HepG2 (cell line): ENCODE results near the gene TLR5. TPM values are rescaled to one million over a fixed set of nuclear protein-coding genes. Genes with fewer than 3 reads are reported as not detected.

Experiments used
- ARNT ChIP-seq: fragments of 450-650 bp; IDR thresholded peaks from 2 replicates; pipeline ENCODE4 v1.6.1; 2017
- ATAD3A ChIP-seq: sonication (generic); formaldehyde crosslinking; IDR thresholded peaks from 2 replicates; pipeline ENCODE4 v1.4.0; 2020; ENCODE audit warnings: missing genetic modification reagents
- CHCHD3 ChIP-seq: sonication (generic); formaldehyde crosslinking; IDR thresholded peaks from 2 replicates; pipeline ENCODE4 v1.8.0; 2022; ENCODE audit warnings: mild to moderate bottlenecking, missing genetic modification reagents, moderate library complexity
- EP300 ChIP-seq, 3 experiments: sonication (generic) in 1 of 3; formaldehyde crosslinking in 1 of 3; IDR thresholded peaks; 2 replicates each; pipeline versions ENCODE4 v1.5.1 to v1.6.1; 2011 to 2020; ENCODE audit warnings: low read depth in 2 of 3, low read length in 2 of 3, borderline replicate concordance in 1 of 3, improper control_type of control experiment in 1 of 3, mild to moderate bottlenecking in 1 of 3, missing genetic modification reagents in 1 of 3, moderate library complexity in 1 of 3
- GZF1 ChIP-seq: sonication (generic); formaldehyde crosslinking; IDR thresholded peaks from 2 replicates; pipeline ENCODE4 v1.5.1; 2020; ENCODE audit warnings: mild to moderate bottlenecking, missing genetic modification reagents
- HIVEP1 ChIP-seq: sonication (generic); formaldehyde crosslinking; IDR thresholded peaks from 2 replicates; pipeline ENCODE4 v1.4.0; 2020; ENCODE audit warnings: mild to moderate bottlenecking, missing genetic modification reagents
- HNRNPLL ChIP-seq: fragments of 200-400 bp; formaldehyde crosslinking; IDR thresholded peaks from 2 replicates; pipeline ENCODE4 v1.6.1; 2017; ENCODE audit warnings: mild to moderate bottlenecking, low read depth, low read length; ENCODE audit not compliant: poor library complexity, severe bottlenecking
- KDM3A ChIP-seq: IDR thresholded peaks from 2 replicates; pipeline ENCODE4 v1.6.1; 2018; ENCODE audit warnings: low read depth, missing compliant biosample characterization
- NAIF1 ChIP-seq: sonication (generic); formaldehyde crosslinking; IDR thresholded peaks from 2 replicates; pipeline ENCODE4 v1.5.0; 2020; ENCODE audit warnings: mild to moderate bottlenecking, missing genetic modification reagents, borderline replicate concordance
- NR1H2 ChIP-seq: sonication (generic); formaldehyde crosslinking; IDR thresholded peaks from 2 replicates; pipeline ENCODE4 v1.8.1; 2022; ENCODE audit warnings: low read depth, missing genetic modification reagents, borderline replicate concordance
- PRPF4 ChIP-seq: fragments of 200-400 bp; formaldehyde crosslinking; IDR thresholded peaks from 2 replicates; pipeline ENCODE4 v1.6.1; 2016; ENCODE audit warnings: low read length, low read depth; ENCODE audit not compliant: poor library complexity, severe bottlenecking
- SCMH1 ChIP-seq: sonication (generic); formaldehyde crosslinking; IDR thresholded peaks from 2 replicates; pipeline ENCODE4 v1.9.0; 2021; ENCODE audit warnings: missing genetic modification reagents, mild to moderate bottlenecking, borderline replicate concordance
- SMAD9 ChIP-seq: sonication (generic); formaldehyde crosslinking; IDR thresholded peaks from 2 replicates; pipeline ENCODE4 v1.5.1; 2020; ENCODE audit warnings: mild to moderate bottlenecking, missing genetic modification reagents
- SP4 ChIP-seq: sonication (generic); formaldehyde crosslinking; IDR thresholded peaks from 2 replicates; pipeline ENCODE4 v1.8.1; 2023; ENCODE audit warnings: mild to moderate bottlenecking, missing genetic modification reagents
- ZKSCAN5 ChIP-seq: sonication (generic); formaldehyde crosslinking; IDR thresholded peaks from 2 replicates; pipeline ENCODE4 v1.5.1; 2020; ENCODE audit warnings: mild to moderate bottlenecking, missing genetic modification reagents
- ZNF878 ChIP-seq: sonication (generic); formaldehyde crosslinking; IDR thresholded peaks from 2 replicates; pipeline ENCODE4 v1.8.1; 2023; ENCODE audit warnings: mild to moderate bottlenecking, missing genetic modification reagents, moderate library complexity
- polyA plus RNA-seq, 8 experiments: library from polyadenylated mRNA; depleted of rRNA in 3 of 8; stranded (reverse) in 7 of 8; unstranded in 1 of 8; fragments of >200 nt; fragmentation: Illumina TruSeq in 4 of 8; extraction: Trizol in 4 of 8; gene quantifications; 2 replicates each; pipeline versions ENCODE4 v1.2.1 to v1.2.3, GENCODE V29; 2011 to 2016; ENCODE audit warnings: low read depth in 4 of 8, missing spikeins in 1 of 8, mixed read lengths in 1 of 8; ENCODE audit not compliant: insufficient read depth in 1 of 8
- total RNA-seq, 5 experiments: library from RNA; depleted of rRNA; stranded (reverse); fragments of >200 nt; fragmentation: Illumina TruSeq; extraction: Trizol; gene quantifications; 2 replicates each; pipeline ENCODE4 v1.2.3, GENCODE V29; 2016; ENCODE audit warnings: low read depth in 1 of 5
- TF ChIP-seq, protein P1 (sequence below): sonication (generic); formaldehyde crosslinking; conservative IDR thresholded peaks from 2 replicates; pipeline ENCODE4 v1.8.1; 2023; ENCODE audit warnings: missing genetic modification reagents
- TF ChIP-seq, protein P2 (sequence below): sonication (generic); formaldehyde crosslinking; IDR thresholded peaks from 2 replicates; pipeline ENCODE4 v1.5.1; 2020; ENCODE audit warnings: mild to moderate bottlenecking, missing genetic modification reagents, moderate library complexity
- TF ChIP-seq, protein P3 (sequence below): sonication (generic); formaldehyde crosslinking; conservative IDR thresholded peaks from 2 replicates; pipeline ENCODE4 v1.4.0; 2020; ENCODE audit warnings: missing genetic modification reagents

The TLR5 gene
- total and polyA plus RNA-seq, 2 of the 13 experiments (the other 11 are each of a cell fraction or from before 2014, with no cell fraction given), result not detected

DNA sequence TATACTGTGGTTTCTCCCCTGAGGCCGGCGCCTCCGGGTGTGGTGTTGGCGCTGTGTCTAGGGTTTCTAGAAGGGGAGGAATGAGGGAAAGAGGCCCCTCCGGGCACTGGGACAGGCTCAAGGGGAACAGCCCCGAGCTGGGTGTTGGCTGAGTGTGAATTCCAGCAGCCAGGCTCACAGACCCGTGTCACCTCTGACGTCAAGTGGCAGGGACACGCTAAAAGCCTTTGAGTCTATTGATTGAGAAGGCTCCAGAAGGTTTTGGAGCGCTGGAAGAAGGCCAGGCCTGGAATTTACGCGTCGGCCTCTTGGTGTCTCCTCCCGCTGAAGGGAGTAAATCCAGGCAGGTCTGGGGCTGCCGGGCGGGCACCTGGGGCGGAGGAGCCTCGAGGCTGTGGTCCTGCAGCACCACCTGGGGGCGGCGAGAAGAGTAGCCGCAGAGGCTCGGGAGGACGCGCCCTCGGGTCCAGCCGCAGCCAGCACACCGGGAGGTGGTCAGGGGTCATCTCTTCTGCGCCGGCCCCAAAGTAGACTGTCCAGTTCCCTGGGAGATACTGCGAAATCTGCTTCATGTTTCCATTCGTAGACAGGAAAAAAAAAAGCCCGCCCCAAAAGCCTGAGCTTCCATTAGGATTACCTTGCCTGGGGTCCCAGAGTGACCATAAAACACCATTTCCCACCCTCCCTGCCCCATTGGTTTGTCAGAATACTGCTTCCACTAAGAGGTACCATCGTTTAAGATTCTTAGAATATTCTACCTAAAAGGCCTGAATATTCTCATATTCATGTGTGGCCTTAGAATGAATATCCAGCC lies 61.7 kb downstream of the TLR5 start (continued):
- no peak for TF ChIP-seq ARNT
- no peak for TF ChIP-seq SCMH1 (CRISPR knock-in tag)
- no peak for TF ChIP-seq PRPF4
- no peak for TF ChIP-seq ZNF878 (CRISPR knock-in tag)
- TF ChIP-seq SP4 (CRISPR knock-in tag), result no peak
- TF ChIP-seq, protein P1, sequence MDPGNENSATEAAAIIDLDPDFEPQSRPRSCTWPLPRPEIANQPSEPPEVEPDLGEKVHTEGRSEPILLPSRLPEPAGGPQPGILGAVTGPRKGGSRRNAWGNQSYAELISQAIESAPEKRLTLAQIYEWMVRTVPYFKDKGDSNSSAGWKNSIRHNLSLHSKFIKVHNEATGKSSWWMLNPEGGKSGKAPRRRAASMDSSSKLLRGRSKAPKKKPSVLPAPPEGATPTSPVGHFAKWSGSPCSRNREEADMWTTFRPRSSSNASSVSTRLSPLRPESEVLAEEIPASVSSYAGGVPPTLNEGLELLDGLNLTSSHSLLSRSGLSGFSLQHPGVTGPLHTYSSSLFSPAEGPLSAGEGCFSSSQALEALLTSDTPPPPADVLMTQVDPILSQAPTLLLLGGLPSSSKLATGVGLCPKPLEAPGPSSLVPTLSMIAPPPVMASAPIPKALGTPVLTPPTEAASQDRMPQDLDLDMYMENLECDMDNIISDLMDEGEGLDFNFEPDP (CRISPR knock-in tag), result no peak
- TF ChIP-seq HNRNPLL, result peak; percentile 48
- TF ChIP-seq, protein P2, sequence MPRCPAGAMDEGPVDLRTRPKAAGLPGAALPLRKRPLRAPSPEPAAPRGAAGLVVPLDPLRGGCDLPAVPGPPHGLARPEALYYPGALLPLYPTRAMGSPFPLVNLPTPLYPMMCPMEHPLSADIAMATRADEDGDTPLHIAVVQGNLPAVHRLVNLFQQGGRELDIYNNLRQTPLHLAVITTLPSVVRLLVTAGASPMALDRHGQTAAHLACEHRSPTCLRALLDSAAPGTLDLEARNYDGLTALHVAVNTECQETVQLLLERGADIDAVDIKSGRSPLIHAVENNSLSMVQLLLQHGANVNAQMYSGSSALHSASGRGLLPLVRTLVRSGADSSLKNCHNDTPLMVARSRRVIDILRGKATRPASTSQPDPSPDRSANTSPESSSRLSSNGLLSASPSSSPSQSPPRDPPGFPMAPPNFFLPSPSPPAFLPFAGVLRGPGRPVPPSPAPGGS, result peak; percentile 56; the same call in 1 of the 2 replicates
- no peak for TF ChIP-seq ATAD3A
- TF ChIP-seq GZF1 (CRISPR knock-in tag), result no peak
- no peak for TF ChIP-seq NAIF1 (CRISPR knock-in tag)
- TF ChIP-seq CHCHD3 (CRISPR knock-in tag), result no peak
- no peak for TF ChIP-seq NR1H2
- peak in 1 of 2 experiments; percentile 25; a peak in 2 of 4 replicates for TF ChIP-seq EP300 (IDR thresholded peaks at IDR 0.05; ENCODE audit: low read depth in 2 of 2, low read length in 2 of 2)
- TF ChIP-seq EP300 (CRISPR knock-in tag; IDR thresholded peaks at IDR 0.05; ENCODE audit: borderline replicate concordance), result no peak
- TF ChIP-seq HIVEP1 (CRISPR knock-in tag), result peak; percentile 73; the same call in 1 of the 2 replicates
- TF ChIP-seq SMAD9, result no peak
- no peak for TF ChIP-seq ZKSCAN5
- TF ChIP-seq, protein P3, sequence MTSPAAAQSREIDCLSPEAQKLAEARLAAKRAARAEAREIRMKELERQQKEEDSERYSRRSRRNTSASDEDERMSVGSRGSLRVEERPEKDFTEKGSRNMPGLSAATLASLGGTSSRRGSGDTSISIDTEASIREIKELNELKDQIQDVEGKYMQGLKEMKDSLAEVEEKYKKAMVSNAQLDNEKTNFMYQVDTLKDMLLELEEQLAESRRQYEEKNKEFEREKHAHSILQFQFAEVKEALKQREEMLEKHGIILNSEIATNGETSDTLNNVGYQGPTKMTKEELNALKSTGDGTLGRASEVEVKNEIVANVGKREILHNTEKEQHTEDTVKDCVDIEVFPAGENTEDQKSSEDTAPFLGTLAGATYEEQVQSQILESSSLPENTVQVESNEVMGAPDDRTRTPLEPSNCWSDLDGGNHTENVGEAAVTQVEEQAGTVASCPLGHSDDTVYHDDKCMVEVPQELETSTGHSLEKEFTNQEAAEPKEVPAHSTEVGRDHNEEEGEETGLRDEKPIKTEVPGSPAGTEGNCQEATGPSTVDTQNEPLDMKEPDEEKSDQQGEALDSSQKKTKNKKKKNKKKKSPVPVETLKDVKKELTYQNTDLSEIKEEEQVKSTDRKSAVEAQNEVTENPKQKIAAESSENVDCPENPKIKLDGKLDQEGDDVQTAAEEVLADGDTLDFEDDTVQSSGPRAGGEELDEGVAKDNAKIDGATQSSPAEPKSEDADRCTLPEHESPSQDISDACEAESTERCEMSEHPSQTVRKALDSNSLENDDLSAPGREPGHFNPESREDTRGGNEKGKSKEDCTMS, result no peak
- TF ChIP-seq KDM3A (CRISPR knock-in tag), result peak; percentile 75; the same call in 1 of the 2 replicates
